GM18499 (cell line): Measurements from ENCODE around the gene KRT82.
"Not testable (repeated sequence)": the region's sequence is repeated elsewhere in the genome, so short reads cannot be mapped to it uniquely, and the experiment has no call there.

Experiments used
- ATAC-seq: cut with Tn5 transposase; IDR thresholded peaks from one replicate; pipeline ENCODE4 v1.9.1; 2021; ENCODE audit warnings: moderate number of reproducible peaks; ENCODE audit not compliant: insufficient read depth, unreplicated experiment

Gene KRT82

DNA sequence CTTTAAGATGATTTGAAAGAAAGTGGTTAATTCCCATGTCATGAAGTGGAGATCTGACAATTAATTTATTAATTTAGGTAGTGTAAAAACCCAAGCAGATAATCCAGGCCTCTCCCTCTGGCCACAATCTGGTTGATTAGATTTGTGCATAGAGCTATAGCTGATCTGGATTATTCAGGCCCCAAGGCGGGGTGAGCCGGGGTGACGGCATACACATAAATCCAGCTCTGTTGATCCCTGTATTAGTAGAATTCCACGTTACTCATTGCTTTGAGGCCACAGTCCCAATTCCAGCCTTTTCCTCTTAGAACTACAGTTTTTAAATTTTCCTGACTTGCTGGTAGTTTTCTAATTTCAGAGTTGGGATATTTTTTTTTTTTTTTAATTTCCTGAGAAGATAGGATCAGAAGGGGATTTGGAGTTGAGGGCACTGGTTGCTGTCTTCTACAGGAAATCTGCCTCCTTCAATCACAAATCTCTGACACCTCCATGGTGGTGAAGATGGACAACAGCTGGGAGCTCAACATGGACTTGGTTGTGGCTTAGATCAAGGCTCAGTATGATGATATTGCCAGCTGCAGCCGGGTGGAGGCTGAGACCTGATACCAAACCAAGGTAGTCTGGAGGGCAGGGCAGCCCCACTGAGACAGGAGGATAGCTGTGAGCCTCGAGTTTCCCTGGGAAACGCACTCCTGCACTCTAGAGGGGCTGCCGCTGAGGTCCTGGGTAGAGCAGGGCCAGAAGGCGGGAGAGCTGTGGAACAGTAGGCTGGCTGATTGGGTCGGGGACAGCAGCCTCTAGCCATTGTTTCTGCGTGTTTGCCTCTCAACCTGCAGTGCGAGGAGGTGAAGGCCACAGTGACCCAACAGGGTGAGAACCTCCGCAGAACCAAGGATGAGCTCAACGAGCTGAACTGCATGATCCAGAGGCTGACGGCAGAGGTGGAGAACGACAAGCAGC is 58.3 kb downstream of the KRT82 start:
- ATAC-seq, result no peak

DNA sequence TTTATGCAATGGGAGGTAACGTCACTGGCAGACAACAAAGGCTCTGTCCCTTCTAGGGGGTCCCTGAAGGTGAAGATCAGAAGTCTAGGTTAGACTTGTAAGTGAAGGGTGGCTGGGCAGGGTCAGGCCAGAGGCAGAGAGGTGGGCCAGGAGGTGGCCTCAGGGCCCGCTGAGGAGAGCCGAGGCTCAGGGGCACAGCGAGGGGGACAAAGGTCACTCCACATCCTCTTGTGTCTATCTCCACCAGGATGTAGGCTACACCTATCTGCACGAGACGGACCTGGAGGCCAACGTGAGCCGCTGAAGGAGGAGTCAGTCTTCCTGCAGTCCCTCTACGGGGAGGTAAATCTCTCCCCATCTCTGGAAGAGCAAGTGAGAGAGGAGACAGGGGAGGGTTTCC is 59.1 kb downstream of the KRT82 start:
- ATAC-seq, result no peak

DNA sequence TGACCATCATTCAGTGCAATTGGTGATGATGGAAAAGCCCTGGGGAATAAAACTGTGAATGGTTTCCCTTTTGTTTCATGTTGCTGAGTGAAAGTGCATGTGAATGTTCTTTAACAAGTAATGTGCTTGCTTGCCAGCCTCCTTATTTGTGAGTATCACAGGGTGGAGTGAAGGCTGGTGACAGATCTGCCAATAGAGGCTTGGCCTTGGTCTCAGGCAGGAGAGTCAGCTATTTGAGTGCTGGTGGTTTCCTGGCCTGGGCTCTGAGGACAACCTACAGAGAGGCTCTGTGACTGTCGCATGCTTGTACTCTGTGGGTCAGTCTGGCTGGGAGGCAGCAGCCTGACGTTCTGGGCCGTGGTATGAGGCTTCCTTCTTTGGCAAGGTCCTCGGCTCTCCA is 59.5 kb downstream of the KRT82 start:
- ATAC-seq, result no peak

DNA sequence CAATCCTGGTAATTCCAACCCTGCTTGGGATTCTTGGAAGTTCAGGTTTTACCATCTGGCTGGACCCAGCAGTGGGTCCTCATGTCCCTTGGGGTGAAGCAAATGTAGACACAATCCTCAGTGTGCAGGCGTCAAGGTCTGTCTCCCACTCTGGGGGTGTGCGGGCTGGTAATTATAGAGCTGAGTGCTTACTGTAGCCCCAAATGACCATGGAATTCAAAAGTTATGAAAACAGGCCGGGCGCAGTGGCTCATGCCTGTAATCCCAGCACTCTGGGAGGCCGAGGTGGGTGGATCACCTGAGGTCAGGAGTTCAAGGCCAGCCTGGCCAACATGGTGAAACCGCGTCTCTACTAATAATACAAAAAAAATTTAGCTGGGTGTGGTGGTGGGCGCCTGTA is 61.1 kb downstream of the KRT82 start:
- ATAC-seq, result not testable (repeated sequence)

DNA sequence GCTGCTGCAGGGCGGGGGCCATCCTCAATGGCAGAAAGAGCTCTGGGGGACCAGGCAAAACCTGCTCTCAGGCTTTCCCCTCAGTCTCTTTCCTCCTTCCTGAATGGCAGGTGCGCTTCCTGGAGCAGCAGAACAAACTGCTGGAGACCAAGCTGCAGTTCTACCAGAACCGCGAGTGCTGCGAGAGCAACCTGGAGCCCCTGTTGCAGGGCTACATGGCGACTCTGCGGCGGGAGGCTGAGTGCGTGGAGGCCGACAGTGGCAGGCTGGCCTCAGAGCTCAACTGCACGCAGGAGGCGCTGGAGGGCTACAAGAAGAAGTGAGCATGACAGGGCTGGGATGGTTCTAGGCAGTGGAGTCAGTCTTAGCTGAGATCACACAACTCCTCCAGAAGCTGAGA is 62.0 kb downstream of the KRT82 start:
- no peak for ATAC-seq
